Measurements from ENCODE around the gene TSKS. TPM values are rescaled to one million over a fixed set of nuclear protein-coding genes. Genes with fewer than 3 reads are reported as not detected.

Gene TSKS
- total RNA-seq, 1 donor from 2014 or later, result 0.24 TPM

- intact Hi-C loops (cut with DNase I), result no loop called here
- DNase-seq (ENCODE audit: low spot score), result no peak
Observed at GRCh38 chr19:49799271-49799797, 36.2 kb upstream of the TSKS start.

DNA sequence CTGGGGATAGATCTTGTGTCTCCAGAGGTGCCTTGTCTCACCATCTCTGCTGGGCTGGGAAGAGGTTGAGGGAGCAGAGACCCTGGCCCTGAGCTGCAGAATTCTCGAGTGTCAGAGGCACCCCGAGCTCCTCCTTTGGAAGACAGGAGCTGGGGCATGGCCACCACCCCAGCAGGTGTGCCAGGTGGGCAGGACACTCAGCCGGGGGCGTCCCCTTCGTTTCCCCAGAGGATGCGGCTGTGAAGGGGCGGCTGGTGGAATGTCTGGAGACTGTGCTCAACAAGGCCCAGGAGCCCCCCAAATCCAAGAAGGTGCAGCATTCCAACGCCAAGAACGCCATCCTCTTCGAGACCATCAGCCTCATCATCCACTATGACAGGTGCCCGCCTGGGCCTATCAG is 35.5 kb upstream of the TSKS start:
- intact Hi-C loops (cut with DNase I), result no loop called here
- no peak for DNase-seq (ENCODE audit: low spot score)

DNA sequence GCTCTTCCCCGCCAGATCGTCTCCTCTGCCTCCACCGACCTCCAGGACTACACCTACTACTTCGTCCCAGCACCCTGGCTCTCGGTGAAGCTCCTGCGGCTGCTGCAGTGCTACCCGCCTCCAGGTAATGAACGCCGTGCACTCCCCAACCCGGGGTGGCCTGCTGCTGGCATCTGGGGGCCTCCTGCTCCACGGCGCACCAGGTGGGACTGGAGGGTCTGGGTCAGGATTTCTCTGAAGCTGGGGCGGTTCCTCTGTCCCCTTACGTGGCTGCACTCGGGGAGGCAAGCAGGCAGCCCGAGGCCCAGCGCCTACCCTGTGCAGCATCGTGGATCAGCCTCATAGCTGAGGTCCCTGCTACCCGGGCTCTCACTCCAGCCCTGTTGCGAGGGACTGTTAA is 32.5 kb upstream of the TSKS start:
- DNase-seq (ENCODE audit: low spot score), result no peak
- intact Hi-C loops (cut with DNase I), result no loop called here

- intact Hi-C loops (cut with DNase I), result no loop called here
Observed at GRCh38 chr19:49793561-49793840, 30.4 kb upstream of the TSKS start.

GRCh38 chr19:49792829-49793560 is 29.9 kb upstream of the TSKS start:
- no peak for DNase-seq (ENCODE audit: low spot score)
- intact Hi-C loops (cut with DNase I), result no loop called here

More at GRCh38 chr19:49793561-49793840, 30.4 kb upstream of the TSKS start:
- no peak for DNase-seq (ENCODE audit: low spot score)

GRCh38 chr19:49791776-49792445 is 28.8 kb upstream of the TSKS start:
- DNase-seq (ENCODE audit: low spot score), result no peak
- intact Hi-C loops (cut with DNase I), result no loop called here

GRCh38 chr19:49790866-49791265 is 27.8 kb upstream of the TSKS start:
- intact Hi-C loops (cut with DNase I), result no loop called here
- no peak for DNase-seq (ENCODE audit: low spot score)

GRCh38 chr19:49788857-49789256 is 25.8 kb upstream of the TSKS start:
- intact Hi-C loops (cut with DNase I), result no loop called here
- no peak for DNase-seq (ENCODE audit: low spot score)

- DNase-seq (ENCODE audit: low spot score), result no peak
- intact Hi-C loops (cut with DNase I), result no loop called here
Observed at GRCh38 chr19:49787746-49788145, 24.6 kb upstream of the TSKS start.

- intact Hi-C loops (cut with DNase I), result no loop called here
- DNase-seq (ENCODE audit: low spot score), result no peak
Observed at GRCh38 chr19:49786376-49786820, 23.3 kb upstream of the TSKS start.

DNA sequence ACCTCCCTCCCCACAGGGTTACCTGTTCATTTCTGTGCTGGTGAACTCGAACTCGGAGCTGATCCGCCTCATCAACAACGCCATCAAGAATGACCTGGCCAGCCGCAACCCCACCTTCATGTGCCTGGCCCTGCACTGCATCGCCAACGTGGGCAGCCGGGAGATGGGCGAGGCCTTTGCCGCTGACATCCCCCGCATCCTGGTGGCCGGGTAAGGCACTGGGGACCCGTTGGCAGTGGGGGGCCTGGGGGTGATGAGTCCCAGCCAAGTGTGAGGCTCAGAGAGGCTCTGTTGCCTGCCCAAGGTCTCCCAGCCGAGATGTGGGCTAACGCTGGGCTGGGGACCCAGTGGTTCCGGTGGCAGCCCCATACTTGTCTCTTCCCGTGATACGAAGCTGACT is 19.4 kb upstream of the TSKS start:
- no peak for DNase-seq (ENCODE audit: low spot score)
- intact Hi-C loops (cut with DNase I), result no loop called here

DNA sequence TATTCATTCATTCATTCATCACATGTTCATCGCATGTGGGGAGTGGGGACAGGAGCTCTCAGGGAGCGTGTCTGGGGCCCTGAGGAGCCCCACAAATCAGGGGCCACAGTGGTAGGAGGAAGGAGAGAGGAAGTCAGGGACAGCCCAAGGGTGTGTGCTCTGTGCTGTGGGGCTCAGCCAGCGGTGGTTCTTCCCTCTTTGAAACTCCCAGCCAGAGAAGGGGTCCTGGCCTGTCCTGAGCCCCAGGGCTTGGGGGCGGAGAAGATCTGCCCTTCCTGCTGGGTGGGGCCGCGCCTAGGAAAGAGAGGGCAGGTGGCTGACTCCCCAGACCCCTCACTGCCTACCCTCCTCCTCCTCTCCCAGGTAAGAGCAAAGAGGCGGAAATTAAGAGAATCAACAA is 18.3 kb upstream of the TSKS start:
- DNase-seq (ENCODE audit: low spot score), result no peak

GRCh38 chr19:49780861-49781260 is 17.8 kb upstream of the TSKS start:
- DNase-seq (ENCODE audit: low spot score), result no peak
- intact Hi-C loops (cut with DNase I), result no loop called here

More for the DNA sequence above, 18.3 kb upstream of the TSKS start:
- intact Hi-C loops (cut with DNase I), result no loop called here

DNA sequence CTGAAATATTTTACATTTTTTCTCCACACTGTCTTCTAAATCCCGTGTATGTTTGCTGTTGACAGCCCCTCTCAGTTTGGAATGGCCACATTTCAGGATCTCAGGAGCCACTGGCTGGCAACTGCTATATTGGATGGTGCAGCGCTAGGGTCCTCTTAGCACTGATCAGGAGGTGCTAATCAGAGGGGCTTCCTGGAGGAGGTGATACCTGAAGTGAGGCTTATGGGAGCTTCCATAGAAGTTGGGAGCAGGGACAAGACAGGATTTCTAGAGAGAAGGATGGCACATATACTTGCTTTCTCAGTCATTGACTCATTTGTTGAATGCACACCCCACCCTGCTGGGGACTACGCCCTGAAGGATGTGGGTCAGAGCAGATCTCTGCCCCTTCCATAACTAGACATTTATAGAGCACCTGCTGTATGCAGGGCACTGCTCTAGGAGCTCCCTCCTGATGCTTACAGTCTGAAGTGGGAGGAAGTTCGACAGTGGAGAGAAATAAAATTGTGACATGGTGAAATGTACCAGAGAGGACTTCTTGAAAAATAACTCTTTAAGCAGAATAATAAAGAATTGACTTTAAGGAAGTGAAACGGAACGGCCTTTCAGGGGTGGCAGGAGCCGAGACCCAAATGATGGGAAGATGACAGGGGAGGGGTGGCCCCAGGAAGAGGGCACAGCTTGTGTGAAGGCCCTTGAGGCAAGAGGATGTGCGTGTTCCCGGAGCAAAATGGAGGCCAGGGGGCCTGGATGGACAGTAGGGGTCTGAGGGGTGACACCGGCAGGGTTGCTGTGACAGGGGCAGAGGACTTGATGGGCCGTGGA is 16.8 kb upstream of the TSKS start:
- intact Hi-C loops (cut with DNase I), result no loop called here
- no peak for DNase-seq (ENCODE audit: low spot score)

DNA sequence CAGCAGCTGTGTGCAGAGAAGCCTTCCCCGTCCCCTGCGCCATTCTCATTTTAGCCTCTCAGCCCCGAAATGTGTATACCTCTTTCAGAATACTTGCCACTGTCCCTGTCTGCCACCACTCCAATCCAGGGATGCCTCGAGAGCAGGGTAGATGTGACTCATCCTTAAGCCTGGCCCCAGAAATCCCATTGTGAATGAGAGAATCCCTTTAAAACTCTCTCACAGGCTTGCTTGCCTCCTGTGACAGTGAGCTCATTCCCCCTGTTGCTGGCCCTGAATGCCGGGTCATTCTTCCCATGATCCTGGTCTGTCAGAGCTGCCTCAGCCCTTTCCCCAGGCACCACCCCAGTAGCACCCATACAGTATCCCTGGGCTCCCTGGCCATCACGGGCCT is 13.3 kb upstream of the TSKS start:
- intact Hi-C loops (cut with DNase I), result no loop called here
- no peak for DNase-seq (ENCODE audit: low spot score)

- DNase-seq (ENCODE audit: low spot score), result no peak
- intact Hi-C loops (cut with DNase I), result no loop called here
Observed at GRCh38 chr19:49775742-49776370, 12.8 kb upstream of the TSKS start.

- intact Hi-C loops (cut with DNase I), result no loop called here
- no peak for DNase-seq (ENCODE audit: low spot score)
Observed at GRCh38 chr19:49774969-49775368, 11.9 kb upstream of the TSKS start.

DNA sequence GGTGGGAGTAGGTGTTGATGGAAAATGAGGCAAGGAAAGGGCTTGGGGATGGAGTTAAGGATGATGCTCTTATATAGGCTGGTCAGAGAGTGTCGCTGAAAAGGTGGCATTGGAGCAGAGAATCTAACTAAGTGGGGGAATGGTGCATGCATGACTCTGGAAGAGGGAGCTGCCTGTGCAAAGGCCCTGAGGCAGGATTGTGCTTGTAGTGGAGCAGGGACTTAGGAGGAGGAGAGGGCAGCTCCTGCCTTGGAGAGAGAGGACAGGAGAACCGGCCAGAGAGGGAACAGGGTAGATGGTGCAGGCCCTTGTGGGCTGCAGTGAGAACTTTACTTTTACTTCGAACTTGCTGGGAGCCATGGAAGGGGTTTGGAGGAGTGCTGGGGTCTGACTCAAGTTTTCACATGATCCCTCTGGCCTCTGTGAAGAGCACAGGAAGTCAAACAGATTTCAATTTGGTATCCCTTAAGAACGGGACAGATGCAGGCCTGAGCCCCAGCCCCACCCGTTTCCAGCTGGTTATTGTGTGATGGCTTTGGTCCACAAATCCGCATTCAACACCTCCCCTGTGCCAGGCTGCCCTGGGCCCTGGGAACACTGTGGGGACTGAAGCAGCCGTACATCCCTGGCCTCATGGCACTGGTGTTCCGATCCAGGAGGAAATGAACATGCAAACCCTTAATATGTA is 10.7 kb upstream of the TSKS start:
- intact Hi-C loops (cut with DNase I), result no loop called here

DNA sequence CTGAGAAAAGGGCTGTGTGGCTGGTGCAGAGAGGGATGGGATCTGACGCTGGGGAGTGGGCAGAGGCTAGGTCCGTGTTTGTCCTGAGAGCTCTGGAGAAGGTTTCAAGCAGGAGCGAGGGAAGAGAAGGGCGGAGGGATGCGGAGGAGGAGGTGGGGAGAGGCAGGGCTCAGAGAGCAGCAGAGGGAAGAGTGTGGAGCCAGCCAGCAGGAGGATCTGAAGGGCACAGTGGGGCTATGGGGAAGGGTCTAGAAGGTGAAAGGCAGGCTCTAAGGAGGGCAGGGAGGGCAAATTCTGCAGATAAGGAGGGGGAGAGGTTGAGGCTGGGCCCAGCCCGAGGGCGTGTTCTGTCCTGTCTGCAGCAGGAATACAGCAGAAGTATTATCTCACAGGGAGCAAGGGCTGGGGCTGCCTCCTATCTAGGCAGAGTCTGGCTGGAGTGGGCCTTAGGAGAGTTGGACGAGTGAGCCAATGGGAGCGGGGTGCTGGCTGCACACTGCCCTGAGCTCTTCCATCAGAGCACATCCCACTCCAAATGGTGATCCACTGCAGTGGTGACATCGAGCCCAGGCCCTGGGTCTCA is 9.8 kb upstream of the TSKS start:
- intact Hi-C loops (cut with DNase I), result no loop called here

More for the DNA sequence above, 10.7 kb upstream of the TSKS start:
- DNase-seq (ENCODE audit: low spot score), result no peak

More for the DNA sequence above, 9.8 kb upstream of the TSKS start:
- DNase-seq (ENCODE audit: low spot score), result no peak
